Measurements from ENCODE around the gene PAFAH2.

Gene PAFAH2

GRCh38 chr1:26031196-26031595, 33.3 kb upstream of the PAFAH2 start:
- no peak for DNase-seq

- no peak for DNase-seq
These were observed 32.1 kb upstream of the PAFAH2 start for GRCh38 chr1:26029864-26030481.

- DNase-seq, result no peak
These were observed 31.4 kb upstream of the PAFAH2 start for GRCh38 chr1:26029054-26029863.

GRCh38 chr1:26028490-26028980, 30.7 kb upstream of the PAFAH2 start:
- DNase-seq, result no peak

DNA sequence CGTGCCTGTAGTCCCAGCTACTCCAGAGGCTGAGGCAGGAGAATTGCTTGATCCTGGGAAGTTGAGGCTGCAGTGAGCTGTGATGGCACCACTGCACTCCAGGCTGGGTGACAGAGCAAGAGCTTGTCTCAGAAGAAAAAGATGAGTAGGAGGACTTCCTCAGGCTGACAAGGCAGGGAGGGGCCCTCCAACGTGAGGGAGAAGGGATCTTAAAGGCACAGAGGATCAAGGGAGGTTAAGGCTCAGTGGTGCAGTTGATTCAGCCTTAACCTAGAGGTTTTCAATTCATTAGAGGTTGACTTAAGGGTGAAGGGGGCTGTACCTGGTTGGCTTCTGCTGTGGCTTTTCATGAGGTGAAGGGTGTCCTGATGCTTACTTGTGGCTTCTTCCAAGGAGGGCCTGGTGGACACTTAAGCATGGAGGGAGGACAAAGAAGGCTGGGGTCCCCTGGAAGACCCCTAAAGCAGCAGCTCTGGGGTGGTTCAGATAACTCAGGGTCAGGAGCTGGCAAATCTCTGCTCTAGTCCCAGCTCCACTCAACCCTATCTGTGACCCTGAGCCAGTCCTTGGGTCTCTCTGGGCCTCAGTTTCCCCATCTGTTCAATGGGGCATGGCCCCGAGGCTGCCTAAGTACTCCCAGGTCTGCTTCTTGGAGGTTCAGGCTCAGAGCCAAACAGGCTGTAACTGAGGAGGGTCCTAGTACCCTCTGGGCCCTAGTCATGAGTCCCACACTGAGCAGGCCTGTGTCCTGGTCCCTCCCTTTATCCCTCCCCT, 30.0 kb upstream of the PAFAH2 start:
- DNase-seq, result no peak

- no peak for DNase-seq
These were observed 27.7 kb upstream of the PAFAH2 start for GRCh38 chr1:26025517-26025916.

DNA sequence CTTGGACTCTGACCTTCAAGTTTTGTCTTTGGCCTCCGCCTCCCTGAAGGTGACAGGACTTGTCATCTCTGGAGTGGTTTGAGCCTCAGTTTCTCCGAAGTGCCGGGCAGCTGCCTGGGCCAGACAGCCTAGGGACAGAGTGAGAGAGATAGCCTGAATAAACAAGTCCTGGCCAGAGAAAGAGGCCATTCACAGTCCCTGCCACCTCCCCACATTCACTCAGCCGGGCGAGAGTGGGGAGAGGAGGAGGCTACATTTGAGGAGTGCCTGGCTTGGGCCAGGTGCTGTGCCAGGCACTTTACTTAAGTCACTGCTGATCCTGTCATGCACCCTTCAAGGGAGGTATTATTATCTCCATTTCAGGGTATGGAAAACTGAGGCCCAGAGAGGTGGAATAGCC, 27.2 kb upstream of the PAFAH2 start:
- DNase-seq, result no peak

- DNase-seq, result no peak
These were observed 26.0 kb upstream of the PAFAH2 start for GRCh38 chr1:26023826-26024225.

- DNase-seq, result no peak
These were observed 25.1 kb upstream of the PAFAH2 start for GRCh38 chr1:26023009-26023408.

- no peak for DNase-seq
These were observed 24.5 kb upstream of the PAFAH2 start for GRCh38 chr1:26022404-26022779.

DNA sequence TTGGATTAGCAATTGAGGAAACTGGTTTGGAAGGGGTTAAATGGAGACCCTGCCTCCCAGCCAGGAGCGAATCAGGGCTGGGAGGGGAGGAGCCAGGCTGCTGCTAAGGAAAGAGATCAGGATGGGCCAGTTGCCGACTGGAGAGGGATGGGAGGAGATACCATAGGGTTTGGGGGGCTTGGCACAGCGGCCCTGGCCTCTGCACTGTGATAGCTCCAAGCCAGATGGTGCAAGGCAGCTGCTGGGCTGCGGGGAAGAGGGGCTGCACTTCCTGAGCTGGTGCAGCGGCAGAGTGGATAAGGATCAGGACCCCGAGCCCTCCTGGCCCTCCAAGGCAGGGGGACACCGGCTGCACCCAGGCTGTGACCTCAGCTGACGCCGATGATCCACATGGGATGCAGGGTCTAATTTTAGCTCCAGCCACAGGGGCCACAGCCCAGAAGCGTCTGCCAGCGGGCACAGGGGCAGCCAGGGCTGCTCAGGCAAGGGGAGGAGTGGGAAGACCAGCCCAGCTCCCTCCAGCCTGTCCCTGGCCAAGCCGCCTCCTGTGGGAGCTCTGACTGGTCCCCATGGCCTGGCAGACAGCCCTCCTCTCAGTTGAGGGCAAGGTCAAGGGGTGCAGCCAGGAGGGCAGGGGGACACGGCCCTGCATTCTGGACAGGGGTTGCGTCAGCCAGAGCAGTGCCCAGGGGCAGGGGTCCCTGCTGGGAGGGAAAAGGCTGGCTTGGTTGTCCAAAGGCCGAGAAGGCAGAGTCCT, 24.0 kb upstream of the PAFAH2 start, which contains the start of gene EXTL1:
TSS of gene EXTL1 (plus strand) at position 129 of the 757 bp plus-strand sequence. CDS start 872 bp downstream, outside the sequence.
- DNase-seq, result no peak

GRCh38 chr1:26020941-26021646, 23.2 kb upstream of the PAFAH2 start:
- no peak for DNase-seq

- no peak for DNase-seq
These were observed 22.5 kb upstream of the PAFAH2 start for GRCh38 chr1:26020330-26020768.

GRCh38 chr1:26019641-26020315, 21.9 kb upstream of the PAFAH2 start:
- no peak for DNase-seq

DNA sequence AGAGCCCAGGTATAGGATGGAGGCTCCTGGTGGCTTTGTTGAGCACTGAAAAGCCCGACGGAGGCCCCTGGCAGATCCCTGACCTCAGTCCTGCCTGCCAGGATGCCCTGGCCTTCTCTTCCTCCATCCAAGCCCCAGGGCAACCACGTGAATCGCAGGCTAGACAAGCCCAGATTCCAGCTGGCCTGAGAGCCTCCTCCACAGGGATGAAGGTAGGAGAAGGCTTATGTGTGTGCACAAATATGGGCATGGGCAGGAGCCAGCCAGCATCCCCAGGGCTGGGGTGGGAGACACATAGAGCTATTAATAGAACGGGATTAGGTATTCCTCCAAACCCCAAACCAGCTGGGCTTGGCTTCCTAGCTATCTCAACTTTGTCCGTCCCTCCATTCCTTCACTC, 19.7 kb upstream of the PAFAH2 start:
- DNase-seq, result no peak

DNA sequence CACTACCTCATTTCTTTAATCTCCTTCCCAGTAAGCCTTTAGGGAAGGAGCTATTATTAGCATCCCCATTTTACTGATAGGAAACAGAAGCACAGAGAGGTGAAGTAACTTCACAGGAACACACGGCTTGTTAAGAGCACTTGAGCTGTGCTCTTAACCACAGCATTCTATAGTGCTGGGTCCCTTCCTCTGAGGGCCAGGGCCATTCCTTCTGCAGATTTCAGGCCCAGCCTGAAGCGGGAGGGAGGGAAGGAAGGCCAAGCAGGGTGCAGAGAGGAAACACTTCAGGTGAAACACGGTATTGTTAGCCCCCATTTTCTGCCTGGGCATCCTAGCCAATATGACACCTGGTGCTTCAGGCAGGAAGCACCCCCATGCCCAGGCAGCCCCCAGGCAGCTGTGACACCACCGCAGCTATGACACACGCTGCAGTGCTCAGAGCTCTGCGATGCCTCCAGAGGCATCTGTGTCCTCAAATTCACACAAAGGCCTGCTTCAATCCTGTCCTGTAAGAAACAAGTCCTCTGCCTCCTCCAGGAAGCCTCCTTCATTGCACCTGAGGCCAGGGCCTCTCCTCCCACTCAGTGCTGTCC, 19.2 kb upstream of the PAFAH2 start:
- DNase-seq, result no peak

- DNase-seq, result no peak
These were observed 18.5 kb upstream of the PAFAH2 start for GRCh38 chr1:26016258-26016952.

GRCh38 chr1:26015358-26015757, 17.5 kb upstream of the PAFAH2 start:
- DNase-seq, result no peak

DNA sequence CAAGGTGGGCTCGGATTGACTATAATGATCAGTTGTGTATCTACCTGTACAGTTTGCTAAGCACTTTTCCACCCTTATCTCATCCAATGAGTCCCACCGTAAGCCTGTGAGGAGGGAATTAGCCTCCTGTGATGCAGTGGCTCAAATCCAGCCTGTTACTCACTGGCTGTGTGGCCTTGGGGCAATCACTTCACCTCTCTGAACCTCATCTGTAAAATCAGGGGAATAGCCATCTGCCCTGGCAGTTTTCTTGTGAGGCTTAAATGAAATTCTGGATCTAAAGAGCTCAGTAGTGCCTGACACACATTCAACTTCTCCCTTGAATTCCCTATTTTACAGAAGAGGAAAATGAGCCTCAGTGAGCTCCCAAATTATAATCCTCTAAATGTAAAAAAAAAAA, 16.3 kb upstream of the PAFAH2 start:
- DNase-seq, result no peak

DNA sequence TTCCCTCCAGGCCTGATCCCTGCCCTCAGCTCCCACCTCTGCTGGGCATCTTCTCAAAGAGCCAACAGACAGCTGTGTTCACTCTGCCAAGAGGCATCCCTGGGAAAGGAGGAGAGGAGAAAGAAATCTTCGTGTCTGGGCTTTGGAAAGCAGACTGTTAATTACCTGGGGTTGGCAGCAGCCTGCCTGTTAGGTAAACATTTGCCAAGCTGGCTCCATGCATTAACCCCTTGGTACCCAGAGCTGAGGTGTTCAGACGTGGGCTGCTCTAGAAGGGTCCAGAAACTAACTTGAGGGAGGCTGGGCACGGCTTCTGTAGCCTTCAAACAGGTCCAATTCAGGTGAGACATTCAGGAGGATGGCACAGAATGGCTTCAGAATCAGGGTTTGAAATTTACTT, 15.0 kb upstream of the PAFAH2 start:
- peak; percentile 65 for DNase-seq

Measured in COR-L47 (cell line).